ENCODE measurements around the gene NMNAT3. TPM values are rescaled to one million over a fixed set of nuclear protein-coding genes. Genes with fewer than 3 reads are reported as not detected.

Gene NMNAT3
- polyA plus RNA-seq, 3 donors, result 4.6 to 8.2 (median 5.9) TPM

DNA sequence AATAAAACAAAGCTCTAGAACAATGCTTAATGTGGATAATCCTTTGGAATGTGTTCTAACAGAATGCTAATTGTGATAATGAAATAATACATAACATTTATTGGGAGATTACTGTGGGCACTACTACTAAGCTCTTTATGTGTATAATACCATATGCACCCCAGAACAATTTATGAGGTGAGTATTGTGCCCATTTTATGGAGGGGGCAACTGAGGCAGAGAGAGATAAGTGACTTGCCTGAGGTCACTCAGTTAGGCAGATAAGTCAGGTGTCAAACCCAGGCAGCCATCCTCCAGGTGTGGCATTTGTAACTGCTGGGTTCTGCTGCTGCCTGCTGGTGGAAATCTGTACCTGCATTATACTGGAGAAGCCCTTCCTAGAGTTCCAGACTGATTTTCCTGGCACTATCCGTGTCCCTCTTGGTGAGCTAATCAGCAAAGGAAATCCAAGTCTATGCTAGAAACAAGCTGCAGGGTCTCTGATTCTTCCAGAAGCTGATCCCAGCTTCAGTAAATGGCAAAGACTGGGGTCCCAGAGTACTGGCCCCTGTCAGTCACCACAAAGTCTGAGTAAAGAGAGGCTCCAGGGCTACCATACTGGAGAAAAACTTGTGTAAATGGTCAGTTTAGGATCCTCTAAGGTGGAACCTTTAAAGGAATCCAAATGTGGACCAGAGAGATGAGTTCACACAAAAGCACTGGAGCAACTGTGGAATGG, 115.7 kb downstream of the NMNAT3 start:
- H3K27ac ChIP-seq (ENCODE audit: low read depth, low read length), result no peak overlapping the region
- 4 to 58% (median 39%) methylated on average over 1 of the region's 1 CpG for WGBS, 3 donors

- H3K27ac ChIP-seq (ENCODE audit: low read depth, low read length), result no peak overlapping the region
- WGBS, 3 donors, result 82 to 85% (median 85%) methylated on average over 7 of the region's 7 CpGs
Observed at GRCh38 chr3:139561255-139561817, 116.4 kb downstream of the NMNAT3 start.

DNA sequence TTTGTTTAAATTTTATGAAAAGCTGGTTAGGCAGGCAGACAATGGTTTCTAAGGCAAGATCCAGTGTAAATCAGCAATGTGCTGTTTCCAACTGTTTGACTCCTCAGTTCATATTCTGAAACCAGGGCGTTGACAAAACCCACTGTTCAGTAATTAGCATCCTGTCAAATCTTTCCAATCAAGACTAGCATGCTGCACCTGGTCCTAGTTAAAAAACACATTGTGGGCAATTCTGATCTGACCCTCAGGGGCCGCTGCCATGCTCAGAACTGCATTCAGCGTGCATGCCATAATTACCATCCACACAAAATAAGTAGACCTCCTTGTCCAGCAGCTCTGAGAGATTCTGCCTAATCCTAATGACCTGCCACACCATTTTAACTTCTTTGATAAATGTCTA, 117.4 kb downstream of the NMNAT3 start:
- WGBS, 3 donors, result 90 to 94% (median 93%) methylated on average over 3 of the region's 3 CpGs
- H3K27ac ChIP-seq (ENCODE audit: low read depth, low read length), result no peak overlapping the region

GRCh38 chr3:139559541-139559940, 118.2 kb downstream of the NMNAT3 start:
- 34 to 71% (median 69%) methylated on average over 5 of the region's 5 CpGs for WGBS, 3 donors
- no peak overlapping the region for H3K27ac ChIP-seq (ENCODE audit: low read depth, low read length)

GRCh38 chr3:139558351-139559266, 119.2 kb downstream of the NMNAT3 start:
- no peak overlapping the region for H3K27ac ChIP-seq (ENCODE audit: low read depth, low read length)
- 31 to 73% (median 70%) methylated on average over 2 of the region's 2 CpGs for WGBS, 3 donors

DNA sequence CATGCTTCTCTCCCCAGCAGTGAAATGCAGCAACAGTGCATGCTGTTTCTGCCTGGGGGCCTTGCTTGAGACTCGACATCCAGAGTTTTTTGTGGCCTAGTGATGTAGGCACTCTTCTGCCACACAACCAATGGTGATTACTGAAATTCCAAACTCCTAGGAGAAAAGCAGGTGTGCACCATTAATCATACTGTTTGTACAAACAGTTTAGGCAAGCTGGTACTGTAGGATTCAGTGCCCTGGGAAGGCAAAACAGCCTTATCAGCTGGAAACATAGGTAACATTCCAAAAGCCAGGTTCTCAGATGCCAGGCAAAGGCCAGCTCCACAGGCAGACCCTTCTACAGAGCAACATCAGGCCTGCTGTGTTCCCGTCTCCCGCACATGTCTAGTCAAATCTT, 120.7 kb downstream of the NMNAT3 start:
- WGBS, 3 donors, result 58 to 97% (median 94%) methylated on average over 3 of the region's 3 CpGs
- H3K27ac ChIP-seq (ENCODE audit: low read depth, low read length), result no peak overlapping the region

GRCh38 chr3:139555249-139555648, 122.5 kb downstream of the NMNAT3 start:
- no peak overlapping the region for H3K27ac ChIP-seq (ENCODE audit: low read depth, low read length)
- WGBS, 3 donors, result 88 to 96% (median 93%) methylated on average over 2 of the region's 2 CpGs

DNA sequence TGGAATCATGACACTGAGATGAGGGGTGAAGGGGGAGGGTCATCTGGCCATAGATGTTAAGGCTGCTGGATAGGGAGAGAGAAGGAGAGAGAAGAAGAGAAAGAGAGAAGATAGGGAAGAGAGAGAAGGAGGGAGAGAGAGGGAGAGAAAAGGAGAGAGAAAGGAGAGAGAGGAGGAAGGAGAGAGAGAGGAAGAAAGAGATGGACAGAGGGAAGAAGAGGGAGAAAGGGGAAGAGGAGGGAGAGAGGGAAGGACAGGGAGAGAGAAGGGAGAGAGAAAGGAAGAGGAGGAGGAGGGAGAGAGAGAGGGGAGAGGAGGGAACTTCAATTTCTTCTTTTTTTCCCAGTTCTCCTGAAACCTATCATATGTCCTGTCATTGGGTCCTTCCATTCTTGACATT, 123.1 kb downstream of the NMNAT3 start:
- H3K27ac ChIP-seq (ENCODE audit: low read depth, low read length), result no peak overlapping the region

- WGBS, 3 donors, result 81 to 88% (median 81%) methylated on average over 4 of the region's 4 CpGs
- H3K27ac ChIP-seq (ENCODE audit: low read depth, low read length), result no peak overlapping the region
Observed at GRCh38 chr3:139552632-139553365, 125.0 kb downstream of the NMNAT3 start.

- H3K27ac ChIP-seq (ENCODE audit: low read depth, low read length), result no peak overlapping the region
- WGBS, 3 donors, result 20 to 72% (median 66%) methylated on average over 5 of the region's 5 CpGs
Observed at GRCh38 chr3:139548801-139549200, 129.0 kb downstream of the NMNAT3 start.

- H3K27ac ChIP-seq (ENCODE audit: low read depth, low read length), result no peak overlapping the region
Observed at GRCh38 chr3:139547666-139548065, 130.1 kb downstream of the NMNAT3 start.

GRCh38 chr3:139546772-139547171, 131.0 kb downstream of the NMNAT3 start:
- no peak overlapping the region for H3K27ac ChIP-seq (ENCODE audit: low read depth, low read length)
- WGBS, 3 donors, result 70 to 92% (median 92%) methylated on average over 3 of the region's 3 CpGs

GRCh38 chr3:139541532-139542288, 136.1 kb downstream of the NMNAT3 start:
- 91 to 96% (median 94%) methylated on average over 5 of the region's 5 CpGs for WGBS, 3 donors

GRCh38 chr3:139540651-139541531, 136.9 kb downstream of the NMNAT3 start:
- H3K27ac ChIP-seq (ENCODE audit: low read depth, low read length), result no peak overlapping the region
- WGBS, 3 donors, result 62 to 82% (median 80%) methylated on average over 6 of the region's 6 CpGs

More at GRCh38 chr3:139541532-139542288, 136.1 kb downstream of the NMNAT3 start:
- H3K27ac ChIP-seq (ENCODE audit: low read depth, low read length), result no peak overlapping the region

- WGBS, 3 donors, result 12 to 44% (median 36%) methylated on average over 21 of the region's 21 CpGs
Observed at GRCh38 chr3:139538733-139539132, 139.0 kb downstream of the NMNAT3 start.

GRCh38 chr3:139537795-139538621, 139.8 kb downstream of the NMNAT3 start:
- 74 to 87% (median 87%) methylated on average over 5 of the region's 5 CpGs for WGBS, 3 donors
- no peak overlapping the region for H3K27ac ChIP-seq (ENCODE audit: low read depth, low read length)

More at GRCh38 chr3:139538733-139539132, 139.0 kb downstream of the NMNAT3 start:
- H3K27ac ChIP-seq (ENCODE audit: low read depth, low read length), result no peak overlapping the region

Data from adipose tissue (tissue), 3 donors.